Endothelial cell (in vitro differentiated cells): Measurements from ENCODE around the gene GALNT16. TPM values are rescaled to one million over a fixed set of nuclear protein-coding genes. Genes with fewer than 3 reads are reported as not detected.

Experiments used
- DNase-seq: peaks from one replicate; pipeline ENCODE4 v3.0.0; 2021; ENCODE audit warnings: low spot score
- H3K27ac Mint-ChIP-seq: one replicate; pipeline ENCODE4 v1.8.0; 2021; ENCODE audit warnings: mixed read lengths, inconsistent platforms; ENCODE audit not compliant: unreplicated experiment
- H3K27me3 Mint-ChIP-seq: one replicate; pipeline ENCODE4 v1.8.0; 2021; ENCODE audit warnings: mild to moderate bottlenecking, moderate library complexity, mixed read lengths, inconsistent platforms; ENCODE audit not compliant: unreplicated experiment
- H3K36me3 Mint-ChIP-seq: one replicate; pipeline ENCODE4 v1.8.0; 2021; ENCODE audit warnings: mild to moderate bottlenecking, low read depth, mixed read lengths, inconsistent platforms; ENCODE audit not compliant: unreplicated experiment
- H3K4me1 Mint-ChIP-seq: one replicate; pipeline ENCODE4 v1.8.0; 2021; ENCODE audit warnings: mild to moderate bottlenecking, mixed read lengths, inconsistent platforms; ENCODE audit not compliant: unreplicated experiment
- H3K4me3 Mint-ChIP-seq: one replicate; pipeline ENCODE4 v1.8.0; 2021; ENCODE audit warnings: mild to moderate bottlenecking, mixed read lengths, inconsistent platforms; ENCODE audit not compliant: unreplicated experiment
- H3K9me3 Mint-ChIP-seq: one replicate; pipeline ENCODE4 v1.8.0; 2021; ENCODE audit warnings: mixed read lengths, inconsistent platforms; ENCODE audit not compliant: unreplicated experiment
- CTCF ChIP-seq: fragments of 200-600 bp; sonication (generic); IDR thresholded peaks from one replicate; pipeline ENCODE4 v1.5.0; 2021; ENCODE audit warnings: antibody characterized with exemption; ENCODE audit not compliant: unreplicated experiment
- total RNA-seq: library from RNA; stranded (reverse); fragmentation: NEBNext Ultra II Directional; extraction: Animal tissue kit (Norgen Biotek cat#: 25700); gene quantifications from one replicate; pipeline ENCODE4 v1.2.1, GENCODE V29; 2021; ENCODE audit not compliant: unreplicated experiment

Gene GALNT16
- total RNA-seq, 1 donor from 2014 or later, result 2.8 TPM

GRCh38 chr14:69392481-69392880, 132.5 kb downstream of the GALNT16 start:
- H3K4me1 Mint-ChIP-seq, result peaks cover 14% of the 10 kb centered on the region
- TF ChIP-seq CTCF, result no peak
- peaks cover 3% of the 10 kb centered on the region for H3K27me3 Mint-ChIP-seq
- H3K4me3 Mint-ChIP-seq, result peak overlapping the region; percentile 32
- H3K27ac Mint-ChIP-seq, result no peak overlapping the region
- H3K36me3 Mint-ChIP-seq, result peaks cover 45% of the 10 kb centered on the region
- no peak for DNase-seq
- no peaks in the 10 kb centered on the region for H3K9me3 Mint-ChIP-seq

- Mint-ChIP-seq H3K36me3 (peaks cover 35% of the 10 kb centered on the region), H3K27ac (peak overlapping the region; percentile 48), H3K27me3 (peaks cover 6% of the 10 kb centered on the region), H3K4me3 (no peak overlapping the region), H3K9me3 (no peaks in the 10 kb centered on the region), H3K4me1 (peaks cover 33% of the 10 kb centered on the region)
- no peak for DNase-seq
- no peak for TF ChIP-seq CTCF
Observed at GRCh38 chr14:69395929-69396328, 136.0 kb downstream of the GALNT16 start.

GRCh38 chr14:69398053-69398817, 138.3 kb downstream of the GALNT16 start, which contains the start of the genes ERH and SLC39A9:
Gene ERH, minus strand, starts transcription at chr14:69398299. Its CDS starts 66 bp downstream, at chr14:69398233.
Gene SLC39A9, plus strand, starts transcription at chr14:69398692. Its CDS starts 678 bp downstream, at chr14:69399370.
- peak within 1 kb of the TSS; percentile 99 for H3K4me3 Mint-ChIP-seq

GRCh38 chr14:69398818-69399210, 138.9 kb downstream of the GALNT16 start:
- Mint-ChIP-seq H3K27ac (peak overlapping the region; percentile 100), H3K4me1 (peaks cover 33% of the 10 kb centered on the region), H3K27me3 (peaks cover 6% of the 10 kb centered on the region), H3K9me3 (no peaks in the 10 kb centered on the region), H3K4me3 (peak overlapping the region; percentile 99), H3K36me3 (peaks cover 15% of the 10 kb centered on the region)
- peak; percentile 5 for DNase-seq
- no peak for TF ChIP-seq CTCF

More at GRCh38 chr14:69398053-69398817, 138.3 kb downstream of the GALNT16 start, which contains the start of the genes ERH and SLC39A9:
- peaks cover 6% of the 10 kb centered on the region for H3K27me3 Mint-ChIP-seq
- peak; percentile 86 for DNase-seq
- no peaks in the 10 kb centered on the region for H3K9me3 Mint-ChIP-seq
- peaks cover 33% of the 10 kb centered on the region for H3K4me1 Mint-ChIP-seq
- H3K36me3 Mint-ChIP-seq, result peaks cover 19% of the 10 kb centered on the region
- TF ChIP-seq CTCF, result no peak
- H3K27ac Mint-ChIP-seq, result peak within 1 kb of the TSS; percentile 100

GRCh38 chr14:69399750-69400149, 139.8 kb downstream of the GALNT16 start:
- Mint-ChIP-seq H3K4me1 (peaks cover 33% of the 10 kb centered on the region), H3K9me3 (no peaks in the 10 kb centered on the region), H3K27me3 (peaks cover 6% of the 10 kb centered on the region), H3K27ac (peak overlapping the region; percentile 100), H3K36me3 (peaks cover 16% of the 10 kb centered on the region), H3K4me3 (peak overlapping the region; percentile 99)
- DNase-seq, result no peak
- no peak for TF ChIP-seq CTCF
